ENCODE measurements around the gene DNAAF5.

Gene DNAAF5

GRCh38 chr7:818031-818699 is 91.7 kb downstream of the DNAAF5 start:
- no peak for DNase-seq

- DNase-seq: no peak
Measured at GRCh38 chr7:820341-820740, 93.8 kb downstream of the DNAAF5 start.

DNA sequence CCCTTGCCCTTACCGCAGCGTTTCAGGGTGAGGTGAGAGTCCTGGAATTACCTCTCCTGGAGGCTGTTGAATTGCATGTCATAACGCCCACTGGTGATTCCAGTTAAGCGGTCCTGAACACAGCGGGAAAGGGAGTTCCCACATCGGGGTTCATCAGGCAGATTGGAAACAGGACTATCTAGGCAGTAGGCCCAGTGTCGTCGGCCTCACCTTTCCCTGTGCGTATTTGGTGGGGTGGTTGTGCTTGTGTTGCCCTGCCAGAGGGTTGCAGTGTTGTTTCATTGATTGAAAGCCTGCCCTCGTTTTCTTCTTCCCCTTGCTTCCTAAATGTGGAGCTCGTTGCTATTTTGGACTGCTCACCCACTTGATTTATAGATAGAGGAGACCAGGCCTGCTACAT is 95.2 kb downstream of the DNAAF5 start:
- DNase-seq: no peak

DNA sequence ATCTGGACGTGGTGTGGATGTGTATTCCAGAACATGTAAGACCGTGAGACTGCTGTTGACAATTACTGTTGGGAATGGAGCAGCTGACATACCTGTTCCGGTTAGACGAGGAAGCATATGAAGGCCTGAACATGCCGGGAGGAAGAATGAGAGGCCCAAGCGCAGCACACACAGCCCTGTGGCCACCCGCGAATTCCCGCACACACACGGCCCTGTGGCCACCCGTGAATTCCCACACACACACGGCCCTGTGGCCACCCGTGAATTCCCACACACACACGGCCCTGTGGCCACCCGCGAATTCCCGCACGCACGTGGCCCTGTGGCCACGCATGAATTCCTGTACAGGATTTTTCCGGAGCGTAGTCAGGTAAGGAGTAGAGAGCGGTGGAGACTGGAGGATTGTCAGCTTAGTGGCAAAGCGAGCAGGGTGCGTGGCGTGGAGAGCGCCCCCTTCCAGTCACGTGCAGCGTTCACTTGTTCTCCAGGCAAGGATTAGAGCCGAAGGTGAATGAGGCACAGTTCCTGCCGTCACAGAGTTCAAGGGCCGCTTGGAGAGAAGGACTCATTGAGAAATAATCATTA is 96.3 kb downstream of the DNAAF5 start:
- DNase-seq: no peak

DNA sequence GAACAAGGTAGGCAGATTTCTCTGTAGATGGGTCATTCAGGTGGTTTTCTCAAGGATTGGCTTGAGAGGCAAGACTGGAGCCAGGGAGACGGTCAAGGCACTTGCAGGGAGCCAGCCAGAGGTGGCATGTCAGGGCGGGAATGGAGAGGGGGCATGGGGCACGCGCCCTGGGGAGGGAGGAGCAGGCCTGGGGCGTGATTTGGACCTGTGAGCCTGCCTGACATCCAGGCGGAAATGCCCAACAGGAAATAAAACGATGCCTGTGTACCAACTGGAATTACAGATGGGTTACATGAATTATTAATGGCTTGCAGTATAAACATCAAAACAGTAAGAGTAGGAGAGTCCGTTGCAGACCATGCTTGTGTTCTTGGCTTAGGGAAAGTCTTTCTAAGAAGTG is 97.2 kb downstream of the DNAAF5 start:
- no peak for DNase-seq

- DNase-seq: no peak
Measured at GRCh38 chr7:824081-824480, 97.6 kb downstream of the DNAAF5 start.

GRCh38 chr7:824664-825063 is 98.2 kb downstream of the DNAAF5 start:
- no peak for DNase-seq

DNA sequence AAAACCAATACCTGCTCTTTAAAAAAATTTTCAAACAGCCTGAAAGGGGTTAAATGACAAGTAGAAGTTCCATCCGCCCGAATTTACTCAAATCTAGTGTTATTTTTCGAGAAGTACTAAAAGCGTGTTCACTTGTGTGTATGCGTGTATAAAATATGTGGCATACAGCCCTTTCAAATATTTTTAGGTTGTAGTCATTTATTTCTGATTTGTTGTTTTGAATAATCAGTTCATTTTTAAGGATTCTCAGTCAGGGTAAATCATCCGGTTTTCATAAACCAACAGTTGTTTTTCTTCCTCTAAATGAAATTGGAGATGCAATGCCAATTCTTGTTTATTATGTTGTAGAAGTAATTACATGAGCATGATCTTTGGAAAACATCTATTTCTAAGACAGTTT is 98.9 kb downstream of the DNAAF5 start:
- DNase-seq: no peak

DNA sequence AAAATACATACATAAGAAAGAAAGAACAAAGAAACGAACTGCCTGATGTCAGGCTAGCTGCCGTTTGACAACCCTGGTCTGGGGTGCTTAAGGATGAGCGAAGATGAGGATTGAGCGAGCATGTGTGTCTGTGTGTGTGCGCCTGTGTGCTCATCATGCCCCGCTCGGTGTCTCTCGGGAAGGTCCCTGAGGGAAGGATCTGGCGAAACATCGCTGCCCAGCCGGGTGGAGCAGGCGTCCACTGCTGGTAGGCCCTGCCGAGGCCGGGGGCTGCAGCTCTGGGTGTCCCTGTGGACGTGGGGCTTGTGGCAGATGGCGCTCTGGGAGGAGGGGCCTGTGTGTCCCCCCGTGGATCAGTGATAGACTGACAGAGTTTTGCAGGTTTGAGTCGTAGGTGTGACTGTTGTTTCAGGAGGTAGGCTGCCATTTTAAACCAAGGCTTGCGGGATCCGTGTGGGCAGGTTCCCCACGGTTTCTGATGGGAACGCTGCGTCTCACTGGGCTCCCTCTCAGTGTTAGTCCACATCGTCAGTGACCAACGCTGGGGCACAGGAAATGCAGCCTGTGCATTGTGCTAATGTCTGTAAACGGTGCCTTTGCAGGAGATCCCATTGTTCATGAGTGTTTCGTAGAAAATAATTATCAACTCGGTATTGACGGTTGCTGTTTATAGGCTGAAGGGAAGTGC is 99.9 kb downstream of the DNAAF5 start:
- DNase-seq: no peak

DNA sequence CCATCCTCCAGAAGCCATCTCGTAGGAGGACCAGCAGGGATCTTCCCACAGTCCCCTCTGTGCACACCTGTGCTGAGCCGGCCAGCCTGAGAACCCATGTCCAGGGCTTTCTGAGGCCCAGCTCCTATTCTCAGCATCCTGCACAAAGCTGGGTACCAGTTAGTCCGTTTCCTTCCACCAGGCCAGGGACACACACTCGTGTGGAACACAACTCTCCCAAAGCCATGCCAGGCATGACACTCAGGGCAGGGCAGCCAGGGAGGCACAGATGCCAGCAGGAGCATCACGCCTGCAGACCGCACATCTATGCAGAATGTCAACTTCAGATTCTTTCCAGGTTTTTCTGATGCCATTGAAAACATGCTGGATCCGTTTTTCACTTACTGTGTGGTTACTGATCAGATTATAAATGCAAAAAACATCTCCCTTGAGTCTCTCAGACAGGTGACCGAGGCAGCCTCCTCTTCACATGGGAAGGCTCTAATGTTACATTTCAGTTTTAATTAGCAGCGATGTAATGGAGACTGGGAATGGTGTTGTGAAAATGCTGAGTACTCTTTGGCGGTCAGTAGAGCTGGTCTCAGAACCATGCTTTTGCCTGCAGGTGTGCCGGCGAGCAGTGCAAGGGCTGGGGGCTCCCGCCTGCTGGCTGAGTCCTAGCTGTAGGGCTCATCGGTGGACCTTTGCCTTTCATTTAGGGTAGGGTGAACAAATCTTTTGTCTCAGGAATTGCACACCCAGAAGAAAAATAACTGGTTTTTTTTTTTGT is 102.5 kb downstream of the DNAAF5 start:
- no peak for DNase-seq

GRCh38 chr7:830069-830468 is 103.6 kb downstream of the DNAAF5 start:
- DNase-seq: no peak

GRCh38 chr7:831596-832166 is 105.2 kb downstream of the DNAAF5 start:
- no peak for DNase-seq

DNA sequence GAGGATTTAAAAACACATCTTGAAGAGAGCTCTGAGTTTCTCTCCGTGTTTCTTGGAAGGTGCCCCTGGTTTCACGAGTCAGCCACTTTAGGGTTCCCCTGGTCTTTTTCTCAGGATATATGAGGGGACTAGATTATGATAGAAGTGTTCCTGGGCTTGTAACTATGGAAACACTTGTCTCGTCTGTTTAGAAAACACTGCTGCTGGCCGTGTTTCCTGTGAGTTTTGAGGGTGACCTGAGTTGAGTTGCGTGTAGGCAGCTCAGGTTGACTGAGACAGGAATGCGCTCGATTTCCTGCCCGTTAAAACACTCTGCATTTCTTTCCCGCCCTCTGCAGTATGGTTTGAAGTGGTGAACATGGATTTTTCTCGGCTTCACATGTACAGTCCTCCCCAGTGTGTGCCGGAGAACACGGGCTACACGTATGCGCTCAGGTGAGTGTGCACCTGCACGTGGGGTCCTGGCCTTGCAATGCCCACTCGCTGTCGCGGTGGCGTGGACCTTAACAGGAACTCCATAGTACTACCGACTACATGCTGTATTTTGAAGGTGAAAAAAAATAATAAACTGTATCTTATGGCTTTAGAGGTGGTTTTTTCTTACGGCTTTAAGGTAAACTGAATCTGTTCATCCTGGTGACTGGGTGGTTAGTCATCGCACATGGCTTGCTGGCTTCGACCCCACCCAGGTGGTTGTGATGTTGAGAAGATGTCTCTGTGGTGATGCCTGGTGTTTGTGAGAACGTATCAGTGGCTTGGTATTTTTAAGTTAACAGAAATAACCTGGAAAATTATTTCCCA is 105.9 kb downstream of the DNAAF5 start, which contains the start of gene SUN1:
Gene SUN1 (plus strand): TSS at position 310 of the 801 bp plus-strand sequence. CDS start 49 bp downstream, at position 359.
- DNase-seq: peak; percentile 75

GRCh38 chr7:832968-833424 is 106.5 kb downstream of the DNAAF5 start:
- no peak for DNase-seq

DNA sequence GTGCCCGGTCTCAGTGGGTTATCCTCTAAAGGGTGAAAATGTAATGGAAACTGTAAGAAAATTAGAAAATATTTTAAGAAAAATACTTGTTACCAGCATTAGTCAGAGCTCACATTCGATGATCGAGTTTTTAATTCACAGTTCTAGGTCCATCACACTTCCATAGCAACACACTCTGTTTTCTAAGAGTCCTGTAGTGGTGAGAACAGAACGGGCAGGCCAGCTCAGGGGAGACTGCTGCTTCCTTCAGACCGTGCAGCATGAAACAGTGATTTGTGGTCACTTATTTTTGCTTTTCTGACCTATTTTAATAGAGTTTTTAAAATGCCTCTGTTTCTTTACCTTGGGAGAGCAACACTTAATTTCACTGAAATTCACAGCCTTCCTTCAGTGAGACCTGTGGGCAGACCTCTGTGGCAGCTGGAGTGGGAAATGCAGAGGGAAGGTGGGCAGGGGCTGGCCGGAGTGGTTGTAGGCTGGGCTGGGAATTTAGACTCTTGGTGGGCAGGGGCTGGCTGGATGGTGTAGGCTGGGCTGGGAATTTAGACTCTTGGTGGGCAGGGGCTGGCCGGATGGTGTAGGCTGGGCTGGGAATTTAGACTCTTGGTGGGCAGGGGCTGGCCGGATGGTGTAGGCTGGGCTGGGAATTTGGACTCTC is 107.2 kb downstream of the DNAAF5 start:
- DNase-seq: no peak

GRCh38 chr7:834277-834676 is 107.8 kb downstream of the DNAAF5 start:
- no peak for DNase-seq

DNA sequence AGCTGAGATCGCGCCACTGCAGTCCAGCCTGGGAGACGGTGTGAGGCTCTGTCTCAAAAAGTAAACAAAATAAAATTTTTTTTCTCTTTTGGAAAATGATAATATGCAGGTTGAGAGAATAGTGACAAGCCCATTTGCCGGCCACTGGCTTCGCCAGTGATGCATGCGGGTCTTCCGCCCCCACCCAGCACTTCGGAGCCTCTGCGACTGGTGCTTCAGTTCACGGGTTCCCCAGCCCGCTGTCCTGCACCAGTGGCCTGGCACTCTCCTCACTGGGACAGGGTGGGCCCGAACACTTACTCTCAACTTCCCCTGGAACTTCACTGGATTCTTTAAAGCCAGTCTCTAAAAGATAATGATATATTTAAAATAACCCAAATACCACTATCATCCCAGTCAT is 108.5 kb downstream of the DNAAF5 start:
- DNase-seq: no peak

GRCh38 chr7:835485-836401 is 109.2 kb downstream of the DNAAF5 start:
- DNase-seq: no peak

Data from CD4-positive, alpha-beta T cell treated with Interleukin-15 for 1 hour (primary cell).